GM20000 (cell line): Measurements from ENCODE around the gene FOXM1.

Source experiments
- DNase-seq: peaks from one replicate; pipeline ENCODE4 v3.0.0; 2012; ENCODE audit warnings: low spot score
- TF ChIP-seq, protein P1 (sequence below): IDR thresholded peaks from 2 replicates; pipeline ENCODE4 v1.5.1; 2012; ENCODE audit warnings: mild to moderate bottlenecking, control low read depth; ENCODE audit errors: extremely low read depth, missing control alignments

FOXM1 gene

DNA sequence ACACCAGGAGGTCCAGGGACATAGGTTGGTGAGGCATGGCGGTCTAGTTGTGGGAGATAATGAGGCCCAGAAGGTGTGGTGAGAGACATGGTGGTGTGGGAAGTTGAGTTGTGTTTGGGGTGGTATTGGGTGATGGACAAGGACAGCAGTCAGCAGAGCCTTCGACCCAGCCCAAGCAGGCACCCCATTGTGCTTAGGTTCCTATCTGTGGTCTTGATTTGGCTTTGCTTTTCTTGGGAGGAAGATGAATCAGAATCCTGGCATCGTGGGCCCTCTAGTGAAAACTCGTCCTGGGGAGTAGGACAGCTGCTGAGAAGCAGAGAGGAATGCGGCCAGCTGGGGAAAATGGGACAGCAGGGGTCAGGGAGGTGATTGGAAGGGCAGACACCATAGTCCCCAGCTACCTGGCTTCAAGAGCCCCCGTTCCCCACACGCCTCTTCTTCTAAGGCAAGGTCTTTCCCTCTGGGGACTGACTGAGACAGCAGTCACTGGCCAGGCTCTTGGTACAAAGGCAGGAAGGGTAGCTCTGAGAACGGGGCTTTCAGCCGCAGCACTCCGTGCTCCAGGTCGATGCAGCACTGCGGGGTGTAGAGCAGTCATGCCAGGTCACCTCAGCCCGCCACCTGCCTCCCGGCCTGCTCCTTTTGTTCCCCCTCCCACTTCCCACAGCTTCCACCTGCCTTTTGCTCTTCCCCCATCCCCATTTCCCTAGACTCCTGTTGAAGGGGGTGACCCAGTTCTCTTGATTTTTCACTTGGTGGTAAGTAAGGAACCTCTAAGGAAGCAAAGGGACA lies 50.1 kb downstream of the FOXM1 start:
- TF ChIP-seq, protein P1, sequence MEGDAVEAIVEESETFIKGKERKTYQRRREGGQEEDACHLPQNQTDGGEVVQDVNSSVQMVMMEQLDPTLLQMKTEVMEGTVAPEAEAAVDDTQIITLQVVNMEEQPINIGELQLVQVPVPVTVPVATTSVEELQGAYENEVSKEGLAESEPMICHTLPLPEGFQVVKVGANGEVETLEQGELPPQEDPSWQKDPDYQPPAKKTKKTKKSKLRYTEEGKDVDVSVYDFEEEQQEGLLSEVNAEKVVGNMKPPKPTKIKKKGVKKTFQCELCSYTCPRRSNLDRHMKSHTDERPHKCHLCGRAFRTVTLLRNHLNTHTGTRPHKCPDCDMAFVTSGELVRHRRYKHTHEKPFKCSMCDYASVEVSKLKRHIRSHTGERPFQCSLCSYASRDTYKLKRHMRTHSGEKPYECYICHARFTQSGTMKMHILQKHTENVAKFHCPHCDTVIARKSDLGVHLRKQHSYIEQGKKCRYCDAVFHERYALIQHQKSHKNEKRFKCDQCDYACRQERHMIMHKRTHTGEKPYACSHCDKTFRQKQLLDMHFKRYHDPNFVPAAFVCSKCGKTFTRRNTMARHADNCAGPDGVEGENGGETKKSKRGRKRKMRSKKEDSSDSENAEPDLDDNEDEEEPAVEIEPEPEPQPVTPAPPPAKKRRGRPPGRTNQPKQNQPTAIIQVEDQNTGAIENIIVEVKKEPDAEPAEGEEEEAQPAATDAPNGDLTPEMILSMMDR = no peak
- no peak for DNase-seq

DNA sequence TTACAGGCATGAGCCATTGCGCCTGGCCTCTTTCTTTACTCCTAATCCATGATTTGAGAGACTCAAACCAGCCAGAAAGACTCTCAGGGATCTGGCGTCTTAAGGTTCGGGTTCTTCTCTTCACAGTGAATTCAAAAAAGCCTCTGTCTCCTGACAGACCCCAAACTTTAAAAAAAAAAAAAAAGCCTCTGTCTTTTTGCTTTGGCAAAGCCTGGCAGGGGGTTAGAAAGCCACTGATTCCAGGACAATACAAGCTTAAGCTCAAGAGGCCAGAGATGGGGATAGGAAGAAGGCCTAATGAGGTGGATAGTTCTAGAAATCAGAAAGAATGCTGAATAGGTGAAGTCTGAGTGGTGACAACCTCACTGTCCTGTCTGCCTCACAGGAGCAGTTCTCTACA lies 50.9 kb downstream of the FOXM1 start:
- no peak for DNase-seq
- TF ChIP-seq, protein P1 = no peak

DNA sequence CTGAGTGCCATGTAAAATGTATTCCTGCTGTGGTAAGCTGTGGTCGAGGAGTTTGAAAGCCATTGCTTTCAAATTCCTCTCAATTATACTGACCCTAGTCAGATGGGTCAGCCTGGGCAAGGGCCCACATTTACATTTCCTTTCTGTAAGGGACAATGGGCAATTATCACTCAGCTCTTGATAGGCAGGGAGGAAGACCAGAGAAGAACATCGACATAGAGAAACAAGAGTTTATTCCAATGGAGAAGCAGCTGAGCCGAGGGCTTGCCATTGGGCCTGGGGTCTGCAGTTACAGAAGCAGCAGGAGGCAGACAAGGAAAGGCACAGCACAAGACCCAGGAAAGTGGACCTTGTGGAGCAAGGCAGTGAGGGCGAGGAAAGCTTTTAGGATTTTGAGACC lies 51.8 kb downstream of the FOXM1 start:
- TF ChIP-seq, protein P1 = no peak
- no peak for DNase-seq

DNA sequence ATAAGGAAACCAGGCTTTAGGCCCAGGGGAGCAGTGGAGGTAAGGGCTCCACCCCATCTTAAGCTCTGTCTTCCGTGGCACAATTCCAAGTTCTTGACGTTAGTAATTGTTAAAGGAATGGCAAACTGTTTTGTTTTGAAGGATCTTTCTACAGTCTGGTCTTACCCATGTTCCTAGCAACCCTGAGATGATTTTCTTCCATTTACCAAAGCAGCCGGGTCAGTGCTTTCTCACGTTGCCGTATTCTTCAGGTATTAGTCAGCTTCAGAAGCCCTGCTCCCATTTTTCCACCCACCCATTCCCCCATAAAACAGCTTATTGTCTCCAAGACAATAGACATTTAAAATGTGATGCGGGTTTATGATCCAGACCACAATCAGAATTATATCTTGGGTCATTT lies 52.4 kb downstream of the FOXM1 start:
- DNase-seq = no peak
- TF ChIP-seq, protein P1 = no peak

DNA sequence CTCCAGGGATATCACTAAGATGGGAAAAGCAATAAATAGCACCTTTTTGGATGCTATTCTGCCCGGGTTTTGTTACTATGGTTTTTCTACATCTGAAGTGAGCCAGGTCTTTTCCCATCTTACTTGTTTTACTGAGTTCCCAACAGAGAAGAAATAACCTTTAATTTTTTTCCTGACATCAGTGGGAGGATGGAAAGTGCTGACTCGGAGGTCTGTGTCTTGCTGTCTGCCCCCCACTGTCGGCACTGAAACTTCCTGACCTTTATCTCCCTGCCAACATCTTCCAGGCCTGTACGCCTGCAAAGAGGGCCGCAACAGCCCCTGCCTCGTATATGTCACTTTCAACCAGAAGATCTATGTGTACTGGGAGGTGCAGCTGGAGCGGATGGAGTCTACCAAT lies 53.5 kb downstream of the FOXM1 start:
- no peak for DNase-seq
- TF ChIP-seq, protein P1 = no peak

DNA sequence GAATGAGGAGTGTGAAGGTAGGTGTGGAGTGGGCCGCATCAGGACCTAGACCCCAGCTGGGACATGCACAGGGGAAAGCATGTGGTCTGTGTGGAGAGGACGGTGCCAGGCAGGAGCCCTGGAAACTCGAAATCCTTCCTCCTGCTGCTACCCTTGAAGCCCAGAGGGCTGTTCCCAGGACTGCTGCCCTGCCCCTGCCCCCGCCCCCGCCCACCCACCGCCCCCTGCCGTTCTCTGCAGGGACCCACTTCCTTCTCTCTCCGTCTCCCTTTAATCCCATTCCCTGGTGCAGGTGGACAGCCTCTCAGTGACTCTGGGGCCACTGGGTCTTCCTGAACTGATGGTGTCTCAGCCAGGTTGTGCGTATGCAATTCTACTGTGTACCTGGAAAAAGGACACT lies 56.5 kb downstream of the FOXM1 start:
- DNase-seq = no peak
- TF ChIP-seq, protein P1 = no peak

DNA sequence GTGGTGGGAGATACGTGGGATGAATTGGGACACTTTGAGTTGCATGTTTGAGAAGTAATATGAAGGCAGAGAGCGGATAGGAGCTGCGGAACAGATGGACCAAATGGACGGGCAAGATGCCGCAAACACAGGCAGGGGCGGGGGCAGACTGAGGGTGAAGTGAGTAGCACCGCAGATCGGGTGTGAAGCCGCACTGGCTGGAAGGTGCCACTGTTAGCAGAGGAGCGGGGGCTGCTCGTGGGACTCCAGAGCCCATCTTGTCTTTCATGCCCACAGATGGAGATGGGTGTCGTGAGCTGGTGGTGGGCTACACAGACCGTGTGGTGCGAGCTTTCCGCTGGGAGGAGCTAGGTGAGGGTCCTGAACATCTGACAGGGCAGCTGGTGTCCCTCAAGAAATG lies 57.2 kb downstream of the FOXM1 start:
- TF ChIP-seq, protein P1 = no peak

More for the DNA sequence above, 57.2 kb downstream of the FOXM1 start:
- DNase-seq = no peak
